Large intestine (tissue), 12 donors: ENCODE data around the gene RAB11FIP2. TPM values are rescaled to one million over a fixed set of nuclear protein-coding genes. Genes with fewer than 3 reads are reported as not detected.
"Not testable (repeated sequence)": the region's sequence is repeated elsewhere in the genome, so short reads cannot be mapped to it uniquely, and the experiment has no call there.

Experiments
- DNase-seq, 2 donors: peaks; one replicate each; pipeline versions ENCODE4 v3.0.0 to v3.0.0-alpha.2; 2013
- H3K27ac ChIP-seq: one replicate; pipeline ENCODE4 v1.5.1; 2013; ENCODE audit warnings: low read length
- H3K27me3 ChIP-seq: 2 replicates; pipeline ENCODE4 v1.6.1; 2013; ENCODE audit warnings: low read length; ENCODE audit not compliant: control insufficient read depth, insufficient read depth
- H3K36me3 ChIP-seq: 2 replicates; pipeline ENCODE4 v1.6.1; 2013; ENCODE audit warnings: low read length; ENCODE audit not compliant: control insufficient read depth, insufficient read depth
- H3K4me1 ChIP-seq: one replicate; pipeline ENCODE4 v1.6.1; 2013; ENCODE audit warnings: low read length; ENCODE audit not compliant: control insufficient read depth, insufficient read depth
- H3K4me3 ChIP-seq: one replicate; pipeline ENCODE4 v1.5.1; 2013; ENCODE audit warnings: low read length
- H3K9me3 ChIP-seq: one replicate; pipeline ENCODE4 v1.6.1; 2013; ENCODE audit warnings: mild to moderate bottlenecking, low read depth, low read length, moderate library complexity; ENCODE audit not compliant: control insufficient read depth
- WGBS: methylation state at CpG from one replicate; pipeline ENCODE4 v1.1.5; 2013; ENCODE audit warnings: low lambda C conversion rate; ENCODE audit not compliant: insufficient coverage; 5-methylcytosine and 5-hydroxymethylcytosine counted together
- long read RNA-seq, 11 donors: transcript quantifications; one replicate each; lab custom pipeline, GENCODE V29; 2026
- polyA plus RNA-seq: library from polyadenylated mRNA; unstranded; fragments of 120-200 nt; gene quantifications from one replicate; pipeline ENCODE4 v1.2.1, GENCODE V29; 2013

The RAB11FIP2 gene, protein sequence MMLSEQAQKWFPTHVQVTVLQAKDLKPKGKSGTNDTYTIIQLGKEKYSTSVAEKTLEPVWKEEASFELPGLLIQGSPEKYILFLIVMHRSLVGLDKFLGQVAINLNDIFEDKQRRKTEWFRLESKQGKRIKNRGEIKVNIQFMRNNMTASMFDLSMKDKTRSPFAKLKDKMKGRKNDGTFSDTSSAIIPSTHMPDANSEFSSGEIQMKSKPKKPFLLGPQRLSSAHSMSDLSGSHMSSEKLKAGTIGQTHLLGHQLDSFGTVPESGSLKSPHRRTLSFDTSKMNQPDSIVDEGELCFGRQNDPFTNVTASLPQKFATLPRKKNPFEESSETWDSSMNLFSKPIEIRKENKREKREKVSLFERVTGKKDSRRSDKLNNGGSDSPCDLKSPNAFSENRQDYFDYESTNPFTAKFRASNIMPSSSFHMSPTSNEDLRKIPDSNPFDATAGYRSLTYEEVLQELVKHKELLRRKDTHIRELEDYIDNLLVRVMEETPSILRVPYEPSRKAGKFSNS
- 16.4 TPM for polyA plus RNA-seq
- long read RNA-seq, donor 1, full-length matches to known transcripts: 4 of 4 reads
- long read RNA-seq, donor 1, partial matches to known transcripts: 0 of 4 reads
- long read RNA-seq, donor 1, other reads (novel, unspliced or antisense): 0 of 4 reads
- long read RNA-seq, donor 2, full-length matches to known transcripts: 8 of 8 reads
- long read RNA-seq, donor 2, partial matches to known transcripts: 0 of 8 reads
- long read RNA-seq, donor 2, other reads (novel, unspliced or antisense): 0 of 8 reads
- long read RNA-seq, donor 3: 0 reads
- long read RNA-seq, donor 4: 0 reads
- long read RNA-seq, donor 5, full-length matches to known transcripts: 1 of 1 reads
- long read RNA-seq, donor 5, partial matches to known transcripts: 0 of 1 reads
- long read RNA-seq, donor 5, other reads (novel, unspliced or antisense): 0 of 1 reads
- long read RNA-seq, donor 6, full-length matches to known transcripts: 2 of 2 reads
- long read RNA-seq, donor 6, partial matches to known transcripts: 0 of 2 reads
- long read RNA-seq, donor 6, other reads (novel, unspliced or antisense): 0 of 2 reads
- long read RNA-seq, donor 7, full-length matches to known transcripts: 2 of 2 reads
- long read RNA-seq, donor 7, partial matches to known transcripts: 0 of 2 reads
- long read RNA-seq, donor 7, other reads (novel, unspliced or antisense): 0 of 2 reads
- long read RNA-seq, donor 8, full-length matches to known transcripts: 2 of 2 reads
- long read RNA-seq, donor 8, partial matches to known transcripts: 0 of 2 reads
- long read RNA-seq, donor 8, other reads (novel, unspliced or antisense): 0 of 2 reads
- long read RNA-seq, donor 9, full-length matches to known transcripts: 4 of 4 reads
- long read RNA-seq, donor 9, partial matches to known transcripts: 0 of 4 reads
- long read RNA-seq, donor 9, other reads (novel, unspliced or antisense): 0 of 4 reads
- long read RNA-seq, donor 10, full-length matches to known transcripts: 1 of 1 reads
- long read RNA-seq, donor 10, partial matches to known transcripts: 0 of 1 reads
- long read RNA-seq, donor 10, other reads (novel, unspliced or antisense): 0 of 1 reads
- long read RNA-seq, donor 11, full-length matches to known transcripts: 2 of 2 reads
- long read RNA-seq, donor 11, partial matches to known transcripts: 0 of 2 reads
- long read RNA-seq, donor 11, other reads (novel, unspliced or antisense): 0 of 2 reads

- H3K4me3 ChIP-seq: peak within 1 kb of the TSS; percentile 77
These were observed at the start of gene RAB11FIP2 for GRCh38 chr10:118046395-118047156. Gene RAB11FIP2 (minus strand): TSS chr10:118046941. CDS start chr10:118046163, 778 bp downstream.

DNA sequence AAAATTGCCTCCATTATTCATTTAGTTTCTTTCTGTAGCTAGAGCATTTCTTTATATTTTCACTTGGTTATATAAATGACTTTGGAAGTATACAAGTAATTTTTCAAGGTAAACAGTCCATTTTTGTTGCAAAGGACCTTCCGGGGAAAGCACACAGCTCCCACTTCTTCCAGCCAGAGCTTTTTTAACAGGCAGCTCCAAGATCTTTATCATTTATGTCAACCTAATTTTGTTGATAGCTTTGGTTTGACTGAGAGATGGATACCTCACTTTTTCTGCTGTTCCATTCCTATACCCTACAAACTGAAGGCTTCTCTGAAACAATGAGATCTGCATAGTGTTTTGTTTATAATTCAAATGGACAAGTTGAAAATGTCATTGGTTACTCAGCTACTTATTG lies 49.3 kb upstream of the RAB11FIP2 start:
- no peaks in the 10 kb centered on the region for H3K4me1 ChIP-seq
- no peak overlapping the region for H3K4me3 ChIP-seq
- H3K9me3 ChIP-seq: no peaks in the 10 kb centered on the region
- no peaks in the 10 kb centered on the region for H3K36me3 ChIP-seq
- DNase-seq: no peak
- no peaks in the 10 kb centered on the region for H3K27me3 ChIP-seq
- H3K27ac ChIP-seq: no peak overlapping the region
- WGBS: no CpG with 5 or more reads among the region's 1 CpG

More at GRCh38 chr10:118046395-118047156, at the start of gene RAB11FIP2:
- DNase-seq: peak; percentile 94 to 97
- H3K27ac ChIP-seq: peak within 1 kb of the TSS; percentile 84
- WGBS: no CpG with 5 or more reads among the region's 83 CpGs
- H3K36me3 ChIP-seq: no peaks in the 10 kb centered on the region
- no peaks in the 10 kb centered on the region for H3K9me3 ChIP-seq
- peaks cover 6% of the 10 kb centered on the region for H3K4me1 ChIP-seq
- H3K27me3 ChIP-seq: no peaks in the 10 kb centered on the region

DNA sequence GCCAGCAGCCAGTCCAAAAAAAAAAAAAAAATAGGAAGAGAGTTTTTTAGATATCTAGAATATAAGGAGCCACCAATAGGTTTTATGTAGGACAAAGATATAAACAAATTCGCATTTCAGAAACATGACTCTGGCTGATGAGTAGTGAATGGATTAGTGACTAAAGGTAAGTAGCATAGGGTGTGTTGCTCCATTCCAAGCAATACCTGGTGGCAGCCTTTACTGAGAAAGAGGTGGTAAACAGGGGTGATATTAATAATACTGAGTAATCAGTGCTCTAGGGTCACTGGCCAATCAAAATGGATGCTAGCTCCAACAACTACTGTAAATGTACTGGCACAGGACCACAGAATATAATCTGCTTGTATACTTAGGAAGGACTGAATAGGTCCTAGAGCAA lies 45.5 kb upstream of the RAB11FIP2 start:
- Histone ChIP-seq H3K4me3 (no peak overlapping the region), H3K27ac (no peak overlapping the region), H3K9me3 (no peaks in the 10 kb centered on the region), H3K4me1 (no peaks in the 10 kb centered on the region), H3K27me3 (no peaks in the 10 kb centered on the region), H3K36me3 (no peaks in the 10 kb centered on the region)
- DNase-seq: no peak
- no CpG with 5 or more reads among the region's 1 CpG for WGBS

GRCh38 chr10:118080817-118081216 lies 34.1 kb upstream of the RAB11FIP2 start:
- Histone ChIP-seq H3K27ac (no peak overlapping the region), H3K27me3 (no peaks in the 10 kb centered on the region), H3K36me3 (no peaks in the 10 kb centered on the region), H3K4me1 (no peaks in the 10 kb centered on the region), H3K4me3 (no peak overlapping the region), H3K9me3 (peaks cover 11% of the 10 kb centered on the region)
- DNase-seq: no peak
- 100% methylated on average over 2 of the region's 4 CpGs for WGBS

DNA sequence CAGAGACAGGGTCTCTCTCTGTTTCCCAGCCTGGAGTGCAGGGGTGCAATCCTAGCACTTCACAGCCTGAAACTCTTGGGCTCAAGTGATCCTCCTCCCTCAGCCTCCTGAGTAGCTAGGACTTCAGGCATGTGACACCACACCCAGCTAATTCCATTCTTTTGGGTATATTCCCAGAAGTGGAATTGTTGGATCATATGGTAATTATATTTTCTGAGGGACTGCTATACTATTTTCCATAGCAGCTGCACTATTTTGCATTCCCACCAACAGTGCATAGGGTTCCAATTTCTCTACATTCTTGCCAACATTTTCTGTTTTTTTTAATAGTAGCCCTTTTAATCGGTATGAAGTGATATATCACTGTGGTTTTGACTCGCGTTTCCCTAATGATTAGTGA lies 30.0 kb upstream of the RAB11FIP2 start:
- Histone ChIP-seq H3K4me3 (no peak overlapping the region), H3K9me3 (no peaks in the 10 kb centered on the region), H3K36me3 (no peaks in the 10 kb centered on the region), H3K4me1 (no peaks in the 10 kb centered on the region), H3K27me3 (no peaks in the 10 kb centered on the region), H3K27ac (no peak overlapping the region)
- whole genome bisulfite sequencing: 100% methylated on average over 1 of the region's 3 CpGs
- no peak for DNase-seq

- no peaks in the 10 kb centered on the region for H3K4me1 ChIP-seq
- H3K27me3 ChIP-seq: no peaks in the 10 kb centered on the region
- WGBS: no CpG with 5 or more reads among the region's 1 CpG
- H3K36me3 ChIP-seq: no peaks in the 10 kb centered on the region
- no peak for DNase-seq
- H3K27ac ChIP-seq: no peak overlapping the region
- no peak overlapping the region for H3K4me3 ChIP-seq
- no peaks in the 10 kb centered on the region for H3K9me3 ChIP-seq
These were observed 26.1 kb upstream of the RAB11FIP2 start for GRCh38 chr10:118072840-118073239.

- no CpG with 5 or more reads among the region's 1 CpG for WGBS
- not testable (repeated sequence) for H3K27ac ChIP-seq, H3K27me3 ChIP-seq, H3K4me1 ChIP-seq, DNase-seq, H3K9me3 ChIP-seq, H3K4me3 ChIP-seq, H3K36me3 ChIP-seq
These were observed 20.6 kb upstream of the RAB11FIP2 start for GRCh38 chr10:118067389-118067788.

- peak; percentile 51 to 85 for DNase-seq
- Histone ChIP-seq H3K9me3 (no peaks in the 10 kb centered on the region), H3K27me3 (no peaks in the 10 kb centered on the region), H3K36me3 (no peaks in the 10 kb centered on the region), H3K4me3 (no peak overlapping the region), H3K4me1 (peaks cover 10% of the 10 kb centered on the region), H3K27ac (peak overlapping the region; percentile 25)
- 40% methylated on average over 1 of the region's 4 CpGs for WGBS
These were observed 16.1 kb upstream of the RAB11FIP2 start for GRCh38 chr10:118062798-118063238.

GRCh38 chr10:118058371-118058770 lies 11.6 kb upstream of the RAB11FIP2 start:
- no peaks in the 10 kb centered on the region for H3K27me3 ChIP-seq
- H3K27ac ChIP-seq: no peak overlapping the region
- peaks cover 10% of the 10 kb centered on the region for H3K4me1 ChIP-seq
- WGBS: 100% methylated on average over 1 of the region's 1 CpG
- no peaks in the 10 kb centered on the region for H3K9me3 ChIP-seq
- no peak for DNase-seq
- no peaks in the 10 kb centered on the region for H3K36me3 ChIP-seq
- no peak overlapping the region for H3K4me3 ChIP-seq
